Lower lobe of right lung (tissue), 2 donors: Measurements from ENCODE around the gene AP5Z1. TPM values are rescaled to one million over a fixed set of nuclear protein-coding genes. Genes with fewer than 3 reads are reported as not detected.

Experiments
- ATAC-seq, 2 donors: fragments of 200-7000 bp; cut with Tn5 transposase; one replicate each; pipeline ENCODE4 v1.9.1; 2020 to 2022; ENCODE audit warnings: mild to moderate bottlenecking in 2 of 2, moderate library complexity in 2 of 2
- DNase-seq: peaks from one replicate; pipeline ENCODE4 v3.0.0-alpha.2; 2020
- H3K27ac ChIP-seq: fragments of 200-600 bp; one replicate; pipeline ENCODE4 v1.8.0; 2022
- H3K27me3 ChIP-seq: fragments of 200-600 bp; one replicate; pipeline ENCODE4 v1.8.0; 2022; ENCODE audit warnings: low read depth
- H3K36me3 ChIP-seq: fragments of 200-600 bp; one replicate; pipeline ENCODE4 v1.8.0; 2022; ENCODE audit warnings: mild to moderate bottlenecking
- H3K4me1 ChIP-seq: fragments of 200-600 bp; one replicate; pipeline ENCODE4 v1.8.0; 2022
- H3K4me3 ChIP-seq: fragments of 200-600 bp; one replicate; pipeline ENCODE4 v1.8.0; 2022; ENCODE audit warnings: mild to moderate bottlenecking
- H3K9me3 ChIP-seq: fragments of 200-600 bp; one replicate; pipeline ENCODE4 v1.8.0; 2022
- CTCF ChIP-seq: fragments of 200-600 bp; IDR thresholded peaks from one replicate; pipeline ENCODE4 v1.8.0; 2022; ENCODE audit warnings: antibody characterized with exemption, mild to moderate bottlenecking
- intact Hi-C: fragments of 100-400 bp; cut with DNase I; formaldehyde crosslinking; loops from one replicate; pipeline ENCODE4 v1.11.0; 2022
- total RNA-seq: library from RNA; stranded (reverse); fragmentation: NEBNext Ultra II Directional; extraction: Animal tissue kit (Norgen Biotek cat#: 25700); gene quantifications from one replicate; pipeline ENCODE4 v1.2.1, GENCODE V29; 2021
- donor health status: DM: no; HTN: yes; CAD: no; lungs with severe emphysema.

The AP5Z1 gene
- total RNA-seq, 1 donor from 2014 or later, result 50.4 TPM

- peak; percentile 37 for DNase-seq
- no peaks in the 10 kb centered on the region for H3K9me3 ChIP-seq
- peak overlapping the region; percentile 31 for H3K27ac ChIP-seq
Measured at GRCh38 chr7:4820405-4820966, 45.1 kb downstream of the AP5Z1 start.

GRCh38 chr7:4820967-4821471, 45.6 kb downstream of the AP5Z1 start:
- intact Hi-C loops, result no loop called here
- H3K4me1 ChIP-seq, result no peaks in the 10 kb centered on the region
- TF ChIP-seq CTCF, result no peak
- H3K27ac ChIP-seq, result no peak overlapping the region
- peaks cover 4% of the 10 kb centered on the region for H3K36me3 ChIP-seq
- DNase-seq, result peak; percentile 42
- H3K27me3 ChIP-seq, result no peaks in the 10 kb centered on the region
- H3K9me3 ChIP-seq, result no peaks in the 10 kb centered on the region
- H3K4me3 ChIP-seq, result no peak overlapping the region
- ATAC-seq, result no peak

More at GRCh38 chr7:4820405-4820966, 45.1 kb downstream of the AP5Z1 start:
- intact Hi-C loops, result no loop called here
- no peak overlapping the region for H3K4me3 ChIP-seq
- H3K36me3 ChIP-seq, result peaks cover 4% of the 10 kb centered on the region
- H3K4me1 ChIP-seq, result no peaks in the 10 kb centered on the region
- no peak for TF ChIP-seq CTCF
- H3K27me3 ChIP-seq, result no peaks in the 10 kb centered on the region
- ATAC-seq, result no peak

- no peak overlapping the region for H3K27ac ChIP-seq
- H3K4me3 ChIP-seq, result no peak overlapping the region
- DNase-seq, result no peak
- peaks cover 4% of the 10 kb centered on the region for H3K36me3 ChIP-seq
- no peak for TF ChIP-seq CTCF
- H3K27me3 ChIP-seq, result no peaks in the 10 kb centered on the region
- intact Hi-C loops, result no loop called here
- H3K9me3 ChIP-seq, result no peaks in the 10 kb centered on the region
- H3K4me1 ChIP-seq, result no peaks in the 10 kb centered on the region
- no peak for ATAC-seq
Measured at GRCh38 chr7:4822677-4823076, 47.3 kb downstream of the AP5Z1 start.

- H3K27ac ChIP-seq, result no peak overlapping the region
- H3K9me3 ChIP-seq, result no peaks in the 10 kb centered on the region
- intact Hi-C loops, result no loop called here
- DNase-seq, result no peak
- H3K36me3 ChIP-seq, result peaks cover 4% of the 10 kb centered on the region
- no peak for ATAC-seq
- H3K4me1 ChIP-seq, result no peaks in the 10 kb centered on the region
- H3K27me3 ChIP-seq, result no peaks in the 10 kb centered on the region
- no peak overlapping the region for H3K4me3 ChIP-seq
- no peak for TF ChIP-seq CTCF
Measured at GRCh38 chr7:4823441-4824119, 48.2 kb downstream of the AP5Z1 start.

- no peak for ATAC-seq
- no peaks in the 10 kb centered on the region for H3K4me1 ChIP-seq
- no peaks in the 10 kb centered on the region for H3K9me3 ChIP-seq
- no peak for TF ChIP-seq CTCF
- DNase-seq, result no peak
- H3K36me3 ChIP-seq, result peaks cover 4% of the 10 kb centered on the region
- intact Hi-C loops, result no loop called here
- no peak overlapping the region for H3K4me3 ChIP-seq
- H3K27ac ChIP-seq, result no peak overlapping the region
- H3K27me3 ChIP-seq, result no peaks in the 10 kb centered on the region
Measured at GRCh38 chr7:4824120-4824775, 48.8 kb downstream of the AP5Z1 start.
